Measurements from ENCODE around the gene ATXN1L.

ATXN1L gene

GRCh38 chr16:71834291-71834690 lies 11.5 kb upstream of the ATXN1L start:
- TF ChIP-seq FOXK2 (IDR thresholded peaks at IDR 0.05) (no peak), PKNOX1 (IDR thresholded peaks at IDR 0.05) (no peak), ELF4 (IDR thresholded peaks at IDR 0.05) (no peak), FOXA1 (IDR thresholded peaks at IDR 0.05) (no peak), SP1 (IDR thresholded peaks at IDR 0.05) (no peak), TARDBP (IDR thresholded peaks at IDR 0.05) (no peak), ZNF384 (IDR thresholded peaks at IDR 0.05) (no peak), HDGF (IDR thresholded peaks at IDR 0.05; ENCODE audit: borderline replicate concordance) (no peak), NFRKB (IDR thresholded peaks at IDR 0.05) (no peak), LEF1 (IDR thresholded peaks at IDR 0.05; ENCODE audit: borderline replicate concordance) (no peak), SUZ12 (IDR thresholded peaks at IDR 0.05) (no peak), ARNT (IDR thresholded peaks at IDR 0.05) (no peak)
- DNase-seq (ENCODE audit: extremely low spot score), result no peak
- ChIA-PET CTCF (no interaction called here), POLR2A (interaction anchor here (1.2 kb wide), 1 partner anchor 12 kb away, joined by 4 read pairs; the partner anchor contains the start of gene ATXN1L)

- ChIA-PET CTCF (no interaction called here), POLR2A (no interaction called here)
- TF ChIP-seq L3MBTL2 (conservative IDR thresholded peaks at IDR 0.05) (no peak), PKNOX1 (IDR thresholded peaks at IDR 0.05) (no peak), LEF1 (IDR thresholded peaks at IDR 0.05; ENCODE audit: borderline replicate concordance) (no peak), ARNT (IDR thresholded peaks at IDR 0.05) (no peak), ELF4 (IDR thresholded peaks at IDR 0.05) (no peak), FOXM1 (IDR thresholded peaks at IDR 0.05; ENCODE audit: borderline replicate concordance) (no peak), FOXK2 (IDR thresholded peaks at IDR 0.05) (no peak)
- no peak for DNase-seq (ENCODE audit: extremely low spot score)
Measured at GRCh38 chr16:71837150-71837549, 8.6 kb upstream of the ATXN1L start.

DNA sequence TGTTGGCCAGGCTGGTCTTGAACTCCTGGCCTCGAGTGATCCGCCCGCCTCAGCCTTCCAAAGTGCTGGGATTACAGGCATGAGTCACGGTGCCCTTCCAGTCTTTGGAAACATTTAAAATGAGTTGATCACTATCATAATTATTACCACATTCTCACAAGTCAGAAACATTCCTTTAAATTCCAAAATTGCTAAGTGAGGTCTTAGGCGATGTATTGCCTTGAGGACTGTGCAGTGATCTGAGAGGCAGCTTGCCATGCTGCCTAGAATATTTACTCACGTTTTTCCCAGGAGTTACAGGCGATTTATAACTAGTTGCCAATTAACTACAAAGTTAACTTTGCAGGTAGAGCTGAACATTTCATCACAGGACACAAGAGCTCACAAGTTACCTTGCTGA lies 5.7 kb upstream of the ATXN1L start:
- no peak for TF ChIP-seq NFRKB (IDR thresholded peaks at IDR 0.05)
- no peak for TF ChIP-seq FOXA1 (IDR thresholded peaks at IDR 0.05)
- TF ChIP-seq ARNT (IDR thresholded peaks at IDR 0.05), result no peak
- TF ChIP-seq HDGF (IDR thresholded peaks at IDR 0.05; ENCODE audit: borderline replicate concordance), result no peak
- TF ChIP-seq CTBP1 (IDR thresholded peaks at IDR 0.05; ENCODE audit: borderline replicate concordance), result no peak
- TF ChIP-seq SP1 (IDR thresholded peaks at IDR 0.05), result no peak
- no peak for TF ChIP-seq ELF4 (IDR thresholded peaks at IDR 0.05)
- TF ChIP-seq LEF1 (IDR thresholded peaks at IDR 0.05; ENCODE audit: borderline replicate concordance), result no peak
- no peak for TF ChIP-seq PKNOX1 (IDR thresholded peaks at IDR 0.05)
- no peak for TF ChIP-seq ZNF384 (IDR thresholded peaks at IDR 0.05)
- no peak for TF ChIP-seq FOXM1 (IDR thresholded peaks at IDR 0.05; ENCODE audit: borderline replicate concordance)
- TF ChIP-seq FOXK2 (IDR thresholded peaks at IDR 0.05), result no peak
- TF ChIP-seq SUZ12 (IDR thresholded peaks at IDR 0.05), result no peak
- no peak for TF ChIP-seq L3MBTL2 (conservative IDR thresholded peaks at IDR 0.05)
- no peak for TF ChIP-seq TARDBP (IDR thresholded peaks at IDR 0.05)
- TF ChIP-seq BHLHE40 (IDR thresholded peaks at IDR 0.05; ENCODE audit: borderline replicate concordance), result no peak
- POLR2A ChIA-PET, result no interaction called here
- DNase-seq (ENCODE audit: extremely low spot score), result no peak
- CTCF ChIA-PET, result interaction anchor here (0.7 kb wide), 1 partner anchor 1505 kb away, joined by 3 read pairs; no protein-coding TSS in a partner anchor

DNA sequence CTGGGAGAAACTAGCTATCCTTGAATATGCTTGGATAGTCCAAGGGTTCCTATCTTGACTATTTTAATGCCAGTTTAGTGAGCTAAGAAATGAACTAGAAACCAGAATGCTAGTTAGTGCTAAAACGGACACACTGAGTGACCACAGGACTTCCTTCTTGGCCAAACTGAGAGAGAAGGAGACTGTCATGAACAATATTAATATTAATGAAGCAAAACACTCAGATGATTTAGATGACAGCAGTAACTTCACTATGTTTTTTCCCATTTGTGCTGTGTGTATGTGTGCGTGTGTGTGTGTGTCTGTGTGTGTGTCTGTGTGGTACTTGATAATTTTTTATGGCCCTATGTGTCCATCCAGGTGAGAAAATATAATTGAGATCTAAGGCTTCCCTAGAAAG lies 2.2 kb upstream of the ATXN1L start:
- POLR2A ChIA-PET, result no interaction called here
- DNase-seq (ENCODE audit: extremely low spot score), result no peak
- no peak for TF ChIP-seq FOXK2 (IDR thresholded peaks at IDR 0.05)
- TF ChIP-seq ARNT (IDR thresholded peaks at IDR 0.05), result no peak
- TF ChIP-seq BHLHE40 (IDR thresholded peaks at IDR 0.05; ENCODE audit: borderline replicate concordance), result no peak
- no peak for TF ChIP-seq ZNF384 (IDR thresholded peaks at IDR 0.05)
- TF ChIP-seq CTBP1 (IDR thresholded peaks at IDR 0.05; ENCODE audit: borderline replicate concordance), result no peak
- no peak for TF ChIP-seq NFRKB (IDR thresholded peaks at IDR 0.05)
- TF ChIP-seq TARDBP (IDR thresholded peaks at IDR 0.05), result no peak
- TF ChIP-seq HDGF (IDR thresholded peaks at IDR 0.05; ENCODE audit: borderline replicate concordance), result no peak
- no peak for TF ChIP-seq ELF4 (IDR thresholded peaks at IDR 0.05)
- CTCF ChIA-PET, result no interaction called here

DNA sequence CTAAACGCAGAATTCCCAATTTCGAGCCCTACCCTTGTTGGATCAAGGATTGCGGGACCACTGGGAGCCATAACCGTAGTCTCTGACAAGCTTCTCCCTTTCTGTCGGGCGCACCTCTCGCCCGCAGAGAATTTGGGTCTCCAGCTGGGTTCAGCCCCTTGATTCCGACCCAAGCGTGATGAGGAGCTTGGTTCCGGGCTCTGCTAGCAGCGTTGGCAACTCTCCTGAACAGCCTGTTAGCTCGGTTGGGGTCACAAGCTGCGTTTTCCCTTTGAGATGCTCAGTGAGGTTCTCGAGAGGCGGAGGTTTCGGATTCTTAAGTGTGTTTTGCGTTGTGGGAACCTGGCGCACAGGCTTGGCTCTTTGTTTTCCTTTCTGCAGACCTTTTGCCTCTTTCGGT lies 655 bp downstream of the ATXN1L start:
- DNase-seq (ENCODE audit: extremely low spot score), result peak; percentile 20
- no peak for TF ChIP-seq LEF1 (IDR thresholded peaks at IDR 0.05; ENCODE audit: borderline replicate concordance)
- TF ChIP-seq SUZ12 (IDR thresholded peaks at IDR 0.05), result no peak
- TF ChIP-seq FOXK2 (IDR thresholded peaks at IDR 0.05), result no peak
- no peak for TF ChIP-seq FOXM1 (IDR thresholded peaks at IDR 0.05; ENCODE audit: borderline replicate concordance)
- no peak for TF ChIP-seq ZNF384 (IDR thresholded peaks at IDR 0.05)
- TF ChIP-seq HDGF (IDR thresholded peaks at IDR 0.05; ENCODE audit: borderline replicate concordance), result no peak
- no peak for TF ChIP-seq BHLHE40 (IDR thresholded peaks at IDR 0.05; ENCODE audit: borderline replicate concordance)
- TF ChIP-seq NFRKB (IDR thresholded peaks at IDR 0.05), result no peak
- TF ChIP-seq ARNT (IDR thresholded peaks at IDR 0.05), result no peak
- TF ChIP-seq L3MBTL2 (conservative IDR thresholded peaks at IDR 0.05), result no peak
- TF ChIP-seq TARDBP (IDR thresholded peaks at IDR 0.05), result no peak
- POLR2A ChIA-PET, result interaction anchor here (0.6 to 1.7 kb wide), 9 partner anchors 9 to 38 kb away, joined by 3 to 12 read pairs (median 4); partner anchors contain the start of gene AP1G1
- CTCF ChIA-PET, result interaction anchor here (0.5 to 1.3 kb wide), 2 partner anchors 37 to 281 kb away, joined by 3 to 5 read pairs; no protein-coding TSS in a partner anchor

GRCh38 chr16:71847096-71847495 lies 1.3 kb downstream of the ATXN1L start:
- ChIA-PET CTCF (no interaction called here), POLR2A (interaction anchor here (1.7 kb wide), 1 partner anchor 11 kb away, joined by 12 read pairs; no protein-coding TSS in a partner anchor)
- TF ChIP-seq FOXA1 (IDR thresholded peaks at IDR 0.05) (no peak), ARNT (IDR thresholded peaks at IDR 0.05) (no peak), TARDBP (IDR thresholded peaks at IDR 0.05) (no peak), ZNF384 (IDR thresholded peaks at IDR 0.05) (no peak), NFRKB (IDR thresholded peaks at IDR 0.05) (no peak), SP1 (IDR thresholded peaks at IDR 0.05) (no peak), BHLHE40 (IDR thresholded peaks at IDR 0.05; ENCODE audit: borderline replicate concordance) (no peak), FOXM1 (IDR thresholded peaks at IDR 0.05; ENCODE audit: borderline replicate concordance) (no peak), LEF1 (IDR thresholded peaks at IDR 0.05; ENCODE audit: borderline replicate concordance) (no peak), L3MBTL2 (conservative IDR thresholded peaks at IDR 0.05) (no peak), PKNOX1 (IDR thresholded peaks at IDR 0.05) (no peak), FOXK2 (IDR thresholded peaks at IDR 0.05) (no peak), HDGF (IDR thresholded peaks at IDR 0.05; ENCODE audit: borderline replicate concordance) (no peak), SUZ12 (IDR thresholded peaks at IDR 0.05) (no peak), ELF4 (IDR thresholded peaks at IDR 0.05) (no peak), CTBP1 (IDR thresholded peaks at IDR 0.05; ENCODE audit: borderline replicate concordance) (no peak)
- no peak for DNase-seq (ENCODE audit: extremely low spot score)

All from HEK293T (cell line).